HG02938 (cell line): ENCODE results near the gene RYR2.

ENCODE experiments used
- ATAC-seq: cut with Tn5 transposase; IDR thresholded peaks from one replicate; pipeline ENCODE4 v1.9.1; 2021; ENCODE audit warnings: mild to moderate bottlenecking, moderate library complexity; ENCODE audit not compliant: unreplicated experiment

RYR2 gene

DNA sequence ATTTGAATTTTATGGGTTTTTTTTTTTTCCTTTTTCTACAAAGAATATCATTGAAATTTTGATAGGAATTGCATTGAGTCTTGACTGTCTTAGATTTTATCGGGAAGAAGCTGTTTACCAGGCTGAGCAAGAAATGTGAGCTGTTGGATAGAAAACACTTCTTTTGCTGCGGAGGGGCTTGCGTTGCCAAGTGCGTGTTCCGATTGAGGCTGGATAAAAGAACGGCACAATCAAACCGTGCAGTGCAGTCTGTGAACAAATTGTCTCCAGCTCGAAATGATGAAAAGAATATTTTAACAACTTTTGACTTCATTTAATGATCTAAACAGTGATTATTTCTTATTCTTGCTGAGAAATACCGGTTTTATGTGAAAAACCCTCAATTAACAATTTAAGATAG, 149.4 kb downstream of the RYR2 start:
- ATAC-seq, result no peak

DNA sequence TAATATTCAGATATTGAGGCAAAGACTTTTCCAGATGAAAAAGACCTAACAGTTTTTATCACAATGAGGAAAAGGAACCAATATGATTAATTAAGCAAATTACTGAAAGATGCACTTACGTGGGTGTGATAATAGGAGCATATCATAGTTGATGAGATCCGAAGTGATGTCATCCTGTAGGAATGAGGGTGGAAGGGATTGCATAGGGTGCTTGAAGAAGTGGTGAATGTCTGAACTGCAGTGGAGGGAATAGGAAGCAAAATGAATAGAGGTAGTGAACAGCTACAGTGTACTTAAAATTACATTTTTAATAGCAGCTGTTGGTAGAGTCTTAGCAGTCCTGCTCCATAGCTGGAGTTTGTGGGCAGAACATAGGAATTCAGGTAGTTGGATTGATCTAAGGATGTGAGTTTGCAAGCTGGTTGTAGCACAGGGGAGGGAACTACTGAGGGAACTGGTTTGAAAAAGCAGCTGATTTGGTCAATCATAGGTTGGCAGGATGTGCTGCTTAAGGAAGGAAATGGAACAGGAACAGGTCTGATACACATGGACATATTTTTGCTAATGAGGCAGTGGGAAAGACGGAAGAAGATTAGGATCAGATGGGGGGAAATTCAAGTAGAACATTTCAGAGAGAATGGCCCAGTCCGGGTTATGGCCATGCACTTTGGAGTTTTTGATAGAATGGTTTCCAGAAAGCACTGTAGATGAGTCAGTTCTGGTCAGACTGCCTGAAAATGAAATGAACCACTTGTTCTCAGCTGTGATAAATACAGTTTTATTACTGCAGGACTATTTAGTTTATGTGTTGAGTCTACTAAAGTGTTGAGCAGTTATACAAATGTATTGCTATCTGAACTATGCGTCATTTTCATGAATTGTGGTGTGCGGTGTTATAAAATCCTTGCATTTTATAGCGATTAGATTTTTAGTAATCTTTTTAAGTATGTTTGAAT, 155.8 kb downstream of the RYR2 start:
- no peak for ATAC-seq

DNA sequence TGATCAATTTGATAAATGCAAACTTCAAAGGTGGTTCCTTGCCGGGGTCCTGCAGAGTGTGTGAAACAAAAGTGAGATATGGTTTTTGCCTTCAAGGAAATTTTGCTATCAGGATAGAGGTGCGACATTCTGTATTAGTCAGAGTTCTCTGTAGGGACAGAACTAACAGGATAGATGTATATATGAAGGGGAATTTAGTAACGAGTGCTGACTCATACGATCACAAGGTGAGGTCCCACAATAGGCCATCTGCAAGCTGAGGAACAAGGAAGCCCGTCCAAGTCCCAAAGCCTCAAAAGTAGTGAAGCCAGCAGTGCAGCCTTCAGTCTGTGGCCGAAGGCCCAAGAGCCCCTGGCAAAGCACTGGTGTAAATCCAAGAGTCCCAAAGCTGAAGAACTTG, 157.0 kb downstream of the RYR2 start:
- no peak for ATAC-seq

DNA sequence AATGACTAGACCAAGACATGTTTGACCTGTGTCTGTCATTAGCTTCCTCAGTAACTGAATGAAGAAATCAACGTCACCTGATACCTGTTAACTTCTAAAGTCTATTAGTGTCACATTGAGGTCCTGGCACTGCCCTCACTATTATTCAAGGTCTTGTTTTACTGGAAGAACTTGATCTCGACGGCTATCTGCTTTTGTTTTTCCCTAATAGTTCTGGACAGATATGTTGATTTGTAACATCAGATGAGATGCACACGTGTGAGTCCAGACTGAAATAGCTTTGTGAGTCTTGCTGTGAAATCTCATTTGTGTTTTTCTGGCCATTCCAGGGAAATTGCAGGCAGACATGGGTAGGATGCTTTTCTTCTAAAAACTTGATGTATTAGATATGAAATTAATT, 159.2 kb downstream of the RYR2 start:
- ATAC-seq, result no peak

DNA sequence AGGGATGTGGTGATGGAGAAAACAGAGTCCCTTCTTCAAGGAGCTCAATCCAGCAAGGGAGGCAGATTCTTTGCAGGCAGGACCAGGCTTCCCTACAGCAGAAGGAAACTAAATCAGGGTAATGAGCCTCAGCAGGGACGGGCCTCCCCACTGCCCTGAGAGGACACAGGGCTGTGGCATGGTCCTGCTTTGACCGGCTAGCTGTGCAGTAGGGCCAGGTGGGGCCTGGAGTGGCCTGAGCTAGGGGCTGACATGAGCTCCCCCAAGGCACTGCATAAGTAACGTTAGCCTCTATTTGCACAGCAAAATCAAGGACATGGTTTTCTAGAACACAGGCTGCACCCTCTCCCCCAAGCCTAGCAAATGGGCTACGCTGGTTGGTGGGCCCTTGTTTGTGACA, 162.9 kb downstream of the RYR2 start:
- no peak for ATAC-seq

DNA sequence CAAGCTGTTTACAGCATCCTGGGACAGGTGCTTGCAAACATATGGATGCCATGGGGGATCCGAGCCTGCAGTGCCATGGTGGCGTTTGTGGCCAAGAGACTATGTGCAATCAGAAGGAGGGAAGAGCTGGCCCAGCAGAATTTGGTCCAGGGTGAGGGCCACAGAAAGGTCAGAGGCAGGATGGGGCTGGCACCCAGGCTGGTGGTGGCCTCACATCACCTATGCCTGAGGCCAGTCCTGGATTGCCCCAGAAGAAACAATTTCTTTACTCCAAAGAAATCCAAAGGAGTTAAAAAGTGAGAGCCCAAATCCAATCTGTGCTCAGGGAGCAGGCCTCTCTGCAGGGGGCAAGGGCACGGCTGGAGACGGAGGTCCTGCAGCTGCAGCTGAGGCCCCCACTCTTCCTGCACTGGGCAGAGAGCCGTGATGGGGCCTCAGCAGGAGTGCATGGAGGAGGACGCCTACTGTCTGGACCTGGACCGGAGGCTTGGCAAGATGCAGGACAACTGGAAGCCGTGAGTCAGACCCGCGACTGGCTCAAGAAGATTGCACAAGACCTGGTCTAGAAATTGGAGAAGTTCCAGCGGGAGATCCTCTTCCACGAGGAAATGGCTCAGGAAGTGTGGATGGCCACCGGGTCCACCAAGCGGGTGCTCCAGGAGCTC, 163.5 kb downstream of the RYR2 start:
- ATAC-seq, result no peak

DNA sequence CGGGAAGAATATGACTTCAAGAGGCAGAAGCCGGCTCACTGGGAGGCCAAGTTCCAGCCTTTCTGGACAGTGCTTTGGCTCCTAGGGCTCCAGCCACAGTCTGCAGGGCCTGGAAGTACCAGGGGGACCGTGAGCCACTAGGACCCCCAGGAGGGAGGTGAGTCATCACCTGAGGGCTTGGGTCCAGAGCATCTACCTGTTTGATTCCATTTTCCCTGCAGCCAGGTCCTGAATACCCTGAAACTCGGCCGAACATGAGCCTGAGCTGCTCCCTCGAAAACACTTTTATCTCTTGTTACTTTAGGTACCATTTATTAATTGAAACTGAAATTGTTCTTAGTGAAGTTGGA, 164.1 kb downstream of the RYR2 start:
- no peak for ATAC-seq

DNA sequence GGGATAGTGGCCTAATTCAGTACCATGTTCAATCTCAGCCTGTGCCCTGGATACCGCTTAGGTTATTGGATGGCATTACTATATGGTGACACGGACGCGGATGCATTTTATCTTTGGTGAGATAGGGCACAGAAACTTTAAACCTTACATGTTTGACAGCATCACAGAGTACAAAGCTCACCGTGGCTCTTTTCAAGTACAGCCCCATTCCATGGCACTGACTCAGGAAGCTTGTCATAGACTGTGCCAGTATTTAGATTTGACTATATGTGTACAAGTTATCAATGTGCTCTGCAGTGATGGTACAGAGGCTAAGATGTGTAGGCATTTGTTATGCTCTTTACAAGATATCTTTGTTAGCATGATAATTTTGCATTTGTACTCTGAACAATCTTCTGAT, 169.0 kb downstream of the RYR2 start:
- ATAC-seq, result no peak

DNA sequence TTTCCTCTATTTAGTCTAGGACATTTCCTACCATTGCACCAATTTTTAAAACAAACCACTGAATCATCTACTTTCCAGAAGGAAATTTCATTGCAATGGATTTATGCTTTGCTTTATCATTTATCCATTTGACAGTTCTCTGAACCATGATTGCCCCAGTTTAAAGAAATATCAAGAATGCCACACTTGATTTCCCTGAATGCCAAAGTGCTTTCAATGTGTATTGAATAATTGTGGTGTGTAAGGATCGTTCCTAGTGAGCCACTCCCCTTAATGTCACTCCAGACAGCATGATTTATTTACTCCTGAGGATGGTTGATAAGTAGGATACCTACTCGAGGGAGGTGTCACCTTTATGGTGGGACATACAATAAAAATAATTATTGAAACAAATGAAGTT, 169.6 kb downstream of the RYR2 start:
- ATAC-seq, result no peak

DNA sequence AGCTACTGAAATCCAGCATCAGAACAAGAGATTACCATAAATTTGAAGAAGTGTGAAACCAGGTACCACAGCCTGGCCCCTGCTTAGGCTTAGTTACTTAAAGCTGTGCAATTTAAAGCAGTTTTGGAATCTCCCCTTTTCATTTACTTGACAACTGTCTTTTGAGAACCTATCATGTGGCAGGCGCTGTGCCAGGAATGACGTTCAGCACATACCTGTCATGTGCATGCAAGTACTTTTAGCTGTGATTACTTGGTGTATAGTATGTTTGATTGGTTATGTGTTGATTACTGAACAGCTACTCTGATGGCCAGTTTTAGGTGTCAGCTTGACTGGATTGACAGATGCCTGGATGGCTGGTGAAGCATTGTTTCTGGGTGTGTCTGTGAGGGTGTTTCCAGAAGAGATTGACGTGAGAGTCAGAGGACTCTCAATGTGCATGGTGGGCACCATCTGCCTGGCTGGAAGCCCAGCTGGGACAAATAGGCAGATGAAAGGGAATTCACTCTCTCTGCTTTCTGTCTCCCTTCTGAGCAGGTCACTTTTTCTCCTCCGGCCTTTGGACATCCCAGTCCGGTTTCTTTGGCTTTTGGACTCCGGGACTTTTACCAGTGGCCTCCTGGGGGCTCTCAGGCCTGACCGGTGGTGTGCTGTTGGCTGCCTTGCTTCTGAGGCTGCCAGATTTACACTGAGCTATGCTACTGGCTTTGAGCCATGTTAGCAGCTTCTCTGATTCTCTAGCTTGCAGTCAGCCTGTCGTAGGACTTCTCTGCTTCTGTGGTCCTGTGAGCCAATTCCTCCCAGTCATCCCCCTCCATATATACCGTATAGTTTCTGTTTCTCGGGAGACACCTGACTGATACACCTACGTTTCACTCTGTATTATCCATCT, 178.0 kb downstream of the RYR2 start:
- ATAC-seq, result no peak

DNA sequence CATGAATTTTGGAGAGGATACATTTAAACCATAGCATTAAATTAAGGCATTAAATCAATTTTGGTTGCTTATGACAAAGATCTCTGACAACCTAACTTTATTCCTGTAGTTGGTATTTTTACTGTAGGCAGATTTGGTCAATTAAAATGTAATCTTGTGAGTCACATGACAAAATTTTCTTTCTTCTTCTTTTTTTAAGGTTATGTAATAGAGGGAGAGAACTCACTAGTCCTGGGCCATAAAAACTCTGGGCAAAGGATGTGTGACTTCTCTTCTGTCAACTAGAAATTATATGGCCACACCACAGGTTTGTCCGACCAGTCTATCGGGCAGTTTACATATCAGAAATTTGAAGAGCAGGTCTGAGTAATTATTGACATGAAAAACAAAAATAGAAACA, 181.4 kb downstream of the RYR2 start:
- no peak for ATAC-seq

DNA sequence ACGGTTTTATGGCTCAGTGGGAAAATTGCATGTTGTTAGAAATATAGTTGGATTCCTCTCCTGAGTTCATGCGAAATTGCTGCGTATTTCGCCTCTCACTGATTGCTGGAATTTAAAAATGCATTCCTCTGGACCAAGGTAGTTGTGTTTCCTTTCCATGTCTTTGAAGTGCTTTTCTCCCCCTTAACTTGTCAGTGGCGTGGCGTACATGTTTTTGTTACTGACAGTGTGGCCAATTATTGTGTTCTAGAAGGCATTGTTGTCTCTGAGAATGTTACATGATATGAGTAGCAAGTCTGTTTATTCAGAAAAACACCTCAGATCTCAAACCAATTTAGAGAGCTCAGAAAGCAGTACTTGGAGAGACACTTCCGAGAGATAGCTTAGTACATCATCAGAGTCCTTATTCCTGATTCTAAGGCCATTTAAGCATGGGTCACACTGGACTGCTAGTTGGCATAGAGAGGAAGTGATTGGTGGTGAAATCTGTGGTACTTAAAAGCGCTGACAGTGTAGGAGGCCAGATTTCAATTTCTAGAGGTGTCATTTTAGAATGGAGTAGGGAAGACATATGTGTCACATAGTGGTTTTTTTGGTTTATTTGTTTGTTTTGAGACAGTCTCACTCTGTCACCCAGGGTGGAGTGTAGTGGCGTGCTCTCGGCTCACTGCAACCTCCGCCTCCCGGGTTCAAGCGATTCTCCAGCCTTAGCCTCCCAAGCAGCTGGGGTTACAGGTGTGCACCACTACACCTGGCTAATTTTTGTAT, 184.4 kb downstream of the RYR2 start:
- ATAC-seq, result no peak

DNA sequence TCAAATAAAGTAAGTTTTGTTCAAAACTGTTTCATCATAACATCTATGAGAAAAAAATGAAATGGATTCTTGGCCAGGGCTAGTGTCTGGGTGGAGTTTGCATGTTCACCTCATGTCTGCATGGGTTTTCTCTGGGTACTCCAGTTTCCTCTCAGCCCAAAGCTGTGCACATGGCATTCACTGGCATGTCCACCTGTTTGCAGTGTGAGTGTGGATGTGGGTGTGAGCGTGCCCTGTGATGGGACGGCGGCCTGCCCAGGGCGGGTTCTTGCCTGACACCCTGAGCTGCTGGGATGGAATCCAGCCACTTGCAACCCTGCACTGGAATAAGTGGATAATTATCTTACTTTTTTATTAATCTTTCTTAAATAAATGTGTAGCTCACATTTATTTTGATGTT, 185.5 kb downstream of the RYR2 start:
- ATAC-seq, result no peak

DNA sequence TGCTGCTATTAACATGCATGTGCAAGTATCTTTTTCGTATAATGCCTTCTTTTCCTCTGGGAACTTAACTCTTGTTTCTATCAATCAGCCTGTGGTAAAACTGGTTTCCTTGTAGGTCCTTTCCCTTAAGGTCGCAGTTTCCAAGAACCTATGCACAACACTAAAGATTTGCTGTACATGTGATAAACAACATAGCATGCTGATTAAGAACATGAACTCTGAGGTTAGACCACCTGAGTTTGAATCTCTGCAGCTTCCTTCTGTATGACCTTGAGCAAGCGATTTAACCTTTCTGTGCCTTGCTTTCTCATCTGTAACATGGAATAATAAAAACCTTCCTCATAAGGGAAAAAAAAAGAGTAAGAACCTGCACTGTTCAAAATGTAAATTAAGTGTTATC, 186.4 kb downstream of the RYR2 start:
- ATAC-seq, result no peak

DNA sequence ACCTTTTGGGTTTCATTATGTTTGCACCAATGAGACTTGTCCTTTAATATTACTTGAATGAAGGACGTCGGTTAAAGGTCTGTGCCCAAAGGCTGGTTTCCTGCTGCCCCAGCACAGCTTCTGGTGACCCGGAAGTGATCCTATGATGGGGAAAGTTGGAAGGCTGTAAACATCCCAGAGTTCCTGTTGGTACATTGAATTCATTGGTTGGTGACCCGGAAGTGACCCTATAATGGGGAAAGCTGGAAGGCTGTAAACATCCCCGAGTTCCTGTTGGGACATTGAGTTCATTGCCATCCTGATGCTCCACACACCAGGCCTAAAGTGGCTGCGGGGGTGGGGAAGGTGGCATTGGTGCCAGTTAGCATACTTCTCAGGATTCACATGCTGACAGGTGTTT, 187.3 kb downstream of the RYR2 start:
- no peak for ATAC-seq

DNA sequence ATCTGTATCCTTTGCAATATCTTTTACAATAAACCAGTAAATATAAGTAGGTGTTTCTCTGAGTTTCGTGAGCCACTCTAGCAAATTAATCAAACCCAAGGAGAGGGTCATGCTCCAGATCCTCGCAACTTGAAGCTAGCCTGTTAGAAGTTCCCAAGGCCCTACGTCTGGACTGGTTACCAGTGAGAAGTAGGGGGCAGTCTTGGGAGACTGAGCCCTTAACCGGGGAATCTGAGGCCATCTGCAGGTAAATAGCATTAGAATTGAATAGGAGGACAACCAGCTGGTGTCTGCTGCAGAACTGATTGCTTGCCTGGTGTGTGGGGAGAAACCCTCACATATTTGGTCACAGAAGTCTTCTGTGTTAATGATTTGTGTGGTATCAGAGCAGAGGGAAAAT, 190.5 kb downstream of the RYR2 start:
- no peak for ATAC-seq

DNA sequence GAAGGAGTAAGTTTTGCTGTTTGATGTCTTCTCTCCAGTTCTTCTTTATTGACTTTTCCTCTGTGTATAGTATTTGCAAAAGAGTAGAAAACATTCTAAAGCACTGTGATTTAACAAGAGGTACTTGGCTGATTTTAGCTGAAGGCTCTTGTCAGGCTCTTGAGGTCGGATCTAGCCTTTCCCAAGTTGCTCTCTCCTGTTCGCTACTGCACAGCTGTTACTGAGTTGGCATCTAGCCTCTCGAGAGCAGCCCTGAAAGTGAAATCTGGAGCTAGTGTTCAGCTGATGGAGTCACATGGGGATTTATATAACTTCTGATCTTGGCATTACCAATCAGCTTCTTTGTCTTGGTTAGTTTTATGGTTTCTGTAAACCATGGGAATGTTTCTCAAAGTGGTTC, 193.1 kb downstream of the RYR2 start:
- no peak for ATAC-seq

DNA sequence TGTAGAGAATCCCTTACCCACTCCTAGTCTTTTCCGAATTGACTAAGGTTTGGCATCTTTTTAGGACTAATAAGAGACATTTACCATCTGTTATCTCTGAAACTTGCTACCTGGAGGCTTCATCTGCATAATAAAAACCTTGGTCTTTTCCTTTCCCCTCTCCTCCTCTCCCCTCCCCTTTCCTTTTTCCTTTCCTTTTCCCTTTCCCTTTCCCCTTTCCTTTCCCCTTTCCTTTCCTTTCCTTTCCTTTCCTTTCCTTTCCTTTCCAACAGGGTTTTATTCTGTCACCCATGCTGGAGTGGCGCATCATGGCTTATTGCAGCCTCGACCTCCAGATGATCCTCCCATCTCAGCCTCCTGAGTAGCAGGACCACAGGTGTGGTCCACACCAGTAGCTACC, 195.7 kb downstream of the RYR2 start:
- no peak for ATAC-seq

DNA sequence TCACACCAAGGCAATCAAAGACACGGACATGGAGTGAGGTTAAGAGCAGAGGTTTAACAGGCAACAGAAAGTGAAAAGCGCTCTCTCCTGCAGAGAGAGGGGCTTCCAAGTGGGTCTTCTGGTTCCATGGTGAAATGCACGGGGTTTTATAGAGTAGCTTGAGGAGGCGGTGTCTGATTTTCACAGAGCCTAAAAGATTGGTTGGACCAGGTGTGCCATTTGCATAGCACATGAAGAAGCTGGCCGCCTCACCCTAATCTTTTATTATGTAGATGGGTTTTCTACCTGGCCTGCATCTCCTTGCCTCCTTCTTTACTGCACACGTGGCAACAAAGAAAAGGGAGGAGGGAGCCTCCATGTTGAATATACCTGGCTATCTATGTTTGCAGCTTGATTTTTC, 197.3 kb downstream of the RYR2 start:
- ATAC-seq, result no peak

DNA sequence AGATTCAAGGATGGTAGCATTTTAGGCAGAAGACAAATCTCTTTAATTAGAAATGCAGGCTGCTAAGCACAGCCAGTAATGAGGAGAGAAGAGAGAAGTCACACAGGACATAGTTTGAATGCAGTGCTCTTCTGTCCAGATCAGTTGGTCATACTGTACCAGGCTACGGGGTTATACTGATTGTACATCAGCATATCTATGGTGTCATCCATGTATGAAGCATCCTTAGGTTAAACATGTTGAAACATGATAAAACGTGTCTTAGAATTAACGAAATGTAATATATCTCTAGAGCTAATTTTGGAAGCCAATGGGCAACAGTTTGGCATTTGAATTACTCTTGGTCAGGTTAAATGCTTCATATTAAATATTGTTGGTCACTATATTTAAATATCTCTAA, 199.1 kb downstream of the RYR2 start:
- ATAC-seq, result no peak

DNA sequence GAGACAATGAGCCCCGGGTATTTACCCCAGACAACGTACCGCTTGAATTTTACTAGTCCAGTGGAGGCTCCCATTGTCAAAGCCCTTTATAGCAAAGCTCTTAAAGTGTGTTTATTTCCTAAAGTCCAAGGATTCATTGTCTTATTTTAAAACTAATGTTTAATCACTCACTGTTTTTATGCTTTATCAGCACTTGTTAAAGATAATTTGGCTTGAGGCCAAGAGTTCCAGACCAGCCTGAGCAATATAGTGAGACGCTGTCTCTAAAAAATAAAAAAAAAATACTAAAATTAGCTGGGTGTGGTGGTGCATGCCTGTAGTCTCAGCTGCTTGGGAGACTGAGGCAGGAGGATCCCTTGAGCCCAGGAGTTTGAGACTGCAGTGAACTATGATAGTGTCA, 202.8 kb downstream of the RYR2 start:
- no peak for ATAC-seq
